Subcutaneous abdominal adipose tissue (tissue), 5 donors: Measurements from ENCODE around the gene ANO9.

ENCODE experiments used
- H3K27ac ChIP-seq: one replicate; pipeline ENCODE4 v1.7.0; 2013; ENCODE audit warnings: low read depth, mild to moderate bottlenecking, inconsistent platforms, low read length, moderate library complexity
- H3K27me3 ChIP-seq, 5 donors: one replicate each; pipeline ENCODE4 v1.7.0; 2013; ENCODE audit warnings: low read length in 5 of 5, inconsistent platforms in 1 of 5; ENCODE audit not compliant: control insufficient read depth in 5 of 5, insufficient read depth in 4 of 5
- H3K36me3 ChIP-seq, 5 donors: one replicate each; pipeline ENCODE4 v1.7.0; 2013; ENCODE audit warnings: low read length in 5 of 5; ENCODE audit not compliant: control insufficient read depth in 5 of 5, insufficient read depth in 5 of 5
- H3K4me1 ChIP-seq, 5 donors: one replicate each; pipeline ENCODE4 v1.7.0; 2013; ENCODE audit warnings: low read length in 5 of 5, mild to moderate bottlenecking in 3 of 5, moderate library complexity in 1 of 5; ENCODE audit not compliant: control insufficient read depth in 5 of 5, insufficient read depth in 5 of 5
- H3K4me3 ChIP-seq, 5 donors: one replicate each; pipeline ENCODE4 v1.7.0; 2013; ENCODE audit warnings: low read length in 5 of 5, low read depth in 1 of 5
- H3K9ac ChIP-seq, 5 donors: one replicate each; pipeline ENCODE4 v1.7.0; 2013; ENCODE audit warnings: low read length in 5 of 5, mild to moderate bottlenecking in 4 of 5, moderate library complexity in 3 of 5
- H3K9me3 ChIP-seq, 5 donors: one replicate each; pipeline ENCODE4 v1.7.0; 2013; ENCODE audit warnings: low read length in 5 of 5; ENCODE audit not compliant: control insufficient read depth in 5 of 5
- donor health status: healthy.
- donor health status: healthy.
- donor health status: healthy.
- donor health status: healthy.
- donor health status: healthy.

Gene ANO9

DNA sequence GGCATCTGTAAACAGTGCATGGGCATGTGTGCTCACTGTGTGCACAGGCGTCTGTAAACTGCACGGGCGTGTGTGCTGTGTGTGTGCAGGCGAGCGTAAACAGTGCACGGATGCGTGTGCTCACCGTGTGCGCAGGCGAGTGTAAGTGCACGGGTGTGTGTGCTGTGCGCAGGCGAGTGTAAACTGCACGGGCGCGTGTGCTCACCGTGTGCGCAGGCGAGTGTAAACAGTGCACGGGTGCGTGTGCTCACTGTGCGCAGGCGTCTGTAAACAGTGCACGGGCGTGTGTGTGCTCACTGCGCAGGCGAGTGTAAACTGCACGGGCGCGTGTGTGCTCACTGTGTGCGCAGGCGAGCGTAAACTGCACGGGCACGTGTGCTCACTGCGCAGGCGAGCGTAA is 42.8 kb upstream of the ANO9 start:
- Histone ChIP-seq H3K27ac (no peak overlapping the region), H3K9ac (no peak overlapping the region), H3K9me3 (no peaks in the 10 kb centered on the region), H3K4me3 (no peak overlapping the region), H3K27me3 (no peaks in the 10 kb centered on the region), H3K4me1 (no peaks in the 10 kb centered on the region), H3K36me3 (peaks cover 0 to 31% (median 8%) of the 10 kb centered on the region in 5 donors)

DNA sequence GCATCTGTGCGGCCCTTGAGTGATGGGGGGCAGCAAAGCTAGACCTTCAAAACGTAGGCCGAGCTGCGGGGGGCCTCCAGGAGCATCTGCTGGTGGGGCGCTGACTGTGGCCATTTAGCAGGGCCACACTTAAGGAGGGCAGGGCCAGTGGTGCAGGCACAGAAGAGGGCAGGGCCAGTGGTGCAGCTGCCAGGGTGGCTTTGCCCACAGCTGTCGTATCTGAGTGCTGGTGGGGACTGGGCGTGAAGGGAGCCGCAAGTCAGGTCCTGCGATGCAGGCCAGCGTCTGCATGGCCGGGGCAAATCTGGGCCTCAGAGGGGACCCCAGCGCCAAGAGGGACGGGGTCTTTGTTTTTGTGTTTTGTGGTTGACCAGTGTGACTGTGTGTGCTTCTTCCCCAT is 37.5 kb upstream of the ANO9 start:
- peaks cover 0 to 7% (median 0%) of the 10 kb centered on the region in 5 donors for H3K27me3 ChIP-seq
- H3K9me3 ChIP-seq = peaks cover 0 to 7% (median 0%) of the 10 kb centered on the region in 5 donors
- peaks cover 0 to 18% (median 4%) of the 10 kb centered on the region in 5 donors for H3K36me3 ChIP-seq
- no peak overlapping the region for H3K4me3 ChIP-seq
- peaks cover 0 to 9% (median 0%) of the 10 kb centered on the region in 5 donors for H3K4me1 ChIP-seq
- no peak overlapping the region for H3K27ac ChIP-seq
- H3K9ac ChIP-seq = no peak overlapping the region

DNA sequence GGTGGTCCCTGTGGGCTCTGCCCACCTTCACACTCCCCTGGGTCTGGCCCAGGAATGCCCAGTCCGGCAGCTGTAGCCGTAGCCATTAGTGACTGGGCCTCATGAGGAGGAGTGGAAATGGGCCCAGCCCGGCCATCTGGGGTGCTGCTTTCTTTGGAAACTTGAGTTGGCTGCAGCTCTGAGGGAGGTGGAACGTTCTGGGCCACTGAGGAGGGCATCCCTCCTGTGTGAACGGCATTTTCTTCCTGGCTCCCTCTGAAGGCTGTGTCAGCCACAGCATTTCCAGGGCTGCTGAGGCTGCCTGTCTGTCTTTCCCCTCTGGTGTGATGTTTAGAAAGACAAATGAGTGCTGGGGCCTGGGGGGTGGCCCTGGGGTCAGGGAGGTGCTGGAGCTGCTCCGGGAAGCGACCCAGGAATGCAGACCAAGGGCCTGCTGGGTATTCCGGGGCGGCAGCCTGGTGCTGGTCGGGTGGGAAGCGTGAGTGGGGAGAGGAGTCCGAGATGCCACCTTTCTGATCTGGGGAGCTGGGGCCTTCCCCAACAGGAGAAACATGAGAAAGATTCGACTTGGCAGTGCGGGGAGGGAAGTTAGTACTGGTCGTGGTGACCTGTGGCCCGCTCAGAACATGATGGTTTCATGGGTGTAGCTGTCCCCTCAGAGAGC is 35.4 kb upstream of the ANO9 start:
- Histone ChIP-seq H3K36me3 (peaks cover 0 to 18% (median 4%) of the 10 kb centered on the region in 5 donors), H3K27ac (no peak overlapping the region)

DNA sequence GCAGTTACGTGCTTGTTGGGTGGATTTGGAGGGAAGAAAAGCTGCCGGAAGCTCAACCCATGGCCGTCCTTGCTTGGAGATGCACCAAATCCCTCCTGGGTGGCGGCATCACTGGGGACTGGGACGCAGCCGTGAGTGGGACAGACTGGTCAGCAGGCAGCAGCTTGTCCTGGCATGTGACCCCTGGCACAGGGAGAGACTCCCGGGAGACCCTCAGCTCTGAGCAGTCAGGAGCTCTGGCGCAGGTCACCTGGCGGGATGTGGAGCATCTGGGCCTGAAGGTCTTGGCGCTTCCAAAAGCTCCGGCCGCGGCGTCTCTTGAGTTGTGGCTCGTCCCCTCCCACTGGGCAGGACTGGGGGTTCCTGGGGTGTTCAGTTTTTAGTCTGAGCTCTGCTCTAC is 34.6 kb upstream of the ANO9 start:
- Histone ChIP-seq H3K27me3 (peaks cover 0 to 7% (median 0%) of the 10 kb centered on the region in 5 donors), H3K36me3 (peaks cover 0 to 18% (median 4%) of the 10 kb centered on the region in 5 donors), H3K4me1 (peaks cover 0 to 9% (median 0%) of the 10 kb centered on the region in 5 donors), H3K4me3 (no peak overlapping the region), H3K9me3 (peaks cover 0 to 7% (median 0%) of the 10 kb centered on the region in 5 donors), H3K27ac (no peak overlapping the region), H3K9ac (no peak overlapping the region)

More for the DNA sequence above, 35.4 kb upstream of the ANO9 start:
- Histone ChIP-seq H3K9me3 (peaks cover 0 to 7% (median 0%) of the 10 kb centered on the region in 5 donors), H3K9ac (no peak overlapping the region), H3K27me3 (peaks cover 0 to 7% (median 0%) of the 10 kb centered on the region in 5 donors), H3K4me1 (peaks cover 0 to 9% (median 0%) of the 10 kb centered on the region in 5 donors), H3K4me3 (no peak overlapping the region)

DNA sequence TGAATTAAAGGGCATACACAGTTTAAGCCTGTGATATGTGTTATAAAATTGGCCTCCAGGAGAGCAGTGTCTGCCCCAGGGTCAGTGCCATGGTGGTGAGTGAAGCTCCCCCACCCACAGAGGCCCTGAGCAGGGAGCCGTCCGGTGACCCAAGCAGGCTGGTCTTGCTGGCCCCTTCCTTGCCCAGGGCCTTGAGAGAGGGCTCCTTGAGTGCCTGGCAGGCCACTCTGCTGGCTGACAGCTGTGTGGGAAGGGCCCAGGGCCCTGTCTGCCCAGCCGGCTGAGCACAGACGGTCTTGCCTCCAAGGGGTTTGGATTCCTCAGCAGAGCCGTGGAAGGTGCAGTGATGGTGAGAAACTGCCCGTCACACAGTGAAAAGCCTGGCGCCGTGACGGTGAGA is 34.1 kb upstream of the ANO9 start:
- Histone ChIP-seq H3K27ac (no peak overlapping the region), H3K4me1 (peaks cover 0 to 9% (median 0%) of the 10 kb centered on the region in 5 donors), H3K36me3 (peaks cover 0 to 18% (median 4%) of the 10 kb centered on the region in 5 donors), H3K9ac (peak overlapping the region in 1 of 5 donors; percentile 12), H3K9me3 (peaks cover 0 to 7% (median 0%) of the 10 kb centered on the region in 5 donors), H3K4me3 (no peak overlapping the region), H3K27me3 (peaks cover 0 to 7% (median 0%) of the 10 kb centered on the region in 5 donors)

DNA sequence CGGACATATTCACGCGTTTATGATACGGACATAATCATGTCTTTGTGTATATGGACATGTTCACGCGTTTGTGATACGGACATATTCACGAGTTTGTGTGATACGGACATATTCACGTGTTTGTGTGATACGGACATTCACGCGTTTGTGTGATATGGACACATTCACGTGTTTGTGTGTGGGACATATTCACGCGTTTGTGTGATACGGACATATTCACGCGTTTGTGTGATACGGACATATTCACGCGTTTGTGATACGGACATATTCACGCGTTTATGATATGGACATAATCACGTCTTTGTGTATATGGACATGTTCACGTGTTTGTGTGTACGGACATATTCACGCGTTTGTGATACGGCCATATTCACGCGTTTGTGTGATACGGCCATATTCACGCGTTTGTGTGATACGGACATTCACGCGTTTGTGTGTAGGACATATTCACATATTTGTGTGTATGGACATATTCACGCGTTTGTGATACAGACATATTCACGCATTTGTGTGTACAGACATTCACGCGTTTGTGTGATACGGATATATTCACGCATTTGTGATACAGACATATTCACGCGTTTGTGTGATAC is 33.2 kb upstream of the ANO9 start:
- H3K9me3 ChIP-seq = peaks cover 0 to 7% (median 0%) of the 10 kb centered on the region in 5 donors

DNA sequence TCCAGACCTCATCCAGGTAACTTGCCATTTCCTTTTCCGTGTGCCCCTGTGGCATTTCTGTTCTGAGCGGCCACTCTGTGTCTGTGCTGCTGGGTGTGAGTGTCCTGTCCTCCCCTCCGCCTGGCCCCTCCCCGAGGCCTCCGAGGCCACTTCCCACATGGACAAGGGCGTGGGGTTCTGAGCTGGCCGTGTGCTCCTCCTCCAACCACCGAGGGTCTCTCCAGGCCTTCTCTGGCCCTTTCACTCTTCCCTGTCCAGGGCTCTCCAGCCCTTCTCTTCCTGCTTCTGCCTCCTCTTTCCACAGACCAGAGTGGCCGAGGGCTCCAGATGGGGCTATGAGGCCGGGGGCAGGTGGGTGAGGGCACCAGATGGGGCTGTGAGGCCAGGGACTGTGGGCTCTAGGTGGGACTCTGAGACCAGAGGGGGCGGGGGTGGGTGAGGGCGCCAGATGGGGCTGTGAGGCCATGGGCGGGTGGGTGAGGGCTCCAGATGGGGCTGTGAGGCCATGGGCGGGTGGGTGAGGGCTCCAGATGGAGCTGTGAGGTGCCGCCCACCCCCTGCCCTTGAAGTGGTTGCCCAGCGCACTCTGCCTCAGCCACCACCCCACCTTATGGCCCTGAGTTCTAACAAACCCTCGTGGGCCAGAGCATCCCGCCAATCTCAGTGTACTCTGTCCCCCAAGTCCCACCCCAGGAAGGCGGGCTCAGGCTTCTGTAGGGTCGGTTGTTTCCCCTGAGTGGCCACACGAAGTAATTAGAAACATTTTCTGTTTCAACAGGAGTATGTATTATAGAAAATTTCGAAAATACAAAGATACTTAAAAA is 32.4 kb upstream of the ANO9 start:
- no peak overlapping the region for H3K9ac ChIP-seq
- no peak overlapping the region for H3K27ac ChIP-seq
- peaks cover 0 to 8% (median under 1%) of the 10 kb centered on the region in 5 donors for H3K36me3 ChIP-seq
- H3K27me3 ChIP-seq = peaks cover 0 to 7% (median 0%) of the 10 kb centered on the region in 5 donors
- H3K4me3 ChIP-seq = no peak overlapping the region
- peaks cover 0 to 7% (median 0%) of the 10 kb centered on the region in 5 donors for H3K9me3 ChIP-seq
- H3K4me1 ChIP-seq = peaks cover 11 to 16% (median 13%) of the 10 kb centered on the region in 5 donors

More for the DNA sequence above, 33.2 kb upstream of the ANO9 start:
- peak overlapping the region in 1 of 5 donors; percentile 76 for H3K9ac ChIP-seq
- H3K4me3 ChIP-seq = no peak overlapping the region
- no peak overlapping the region for H3K27ac ChIP-seq
- H3K27me3 ChIP-seq = peaks cover 0 to 7% (median 0%) of the 10 kb centered on the region in 5 donors
- H3K4me1 ChIP-seq = peaks cover 4 to 11% (median 7%) of the 10 kb centered on the region in 5 donors
- H3K36me3 ChIP-seq = peaks cover 0 to 13% (median 4%) of the 10 kb centered on the region in 5 donors

DNA sequence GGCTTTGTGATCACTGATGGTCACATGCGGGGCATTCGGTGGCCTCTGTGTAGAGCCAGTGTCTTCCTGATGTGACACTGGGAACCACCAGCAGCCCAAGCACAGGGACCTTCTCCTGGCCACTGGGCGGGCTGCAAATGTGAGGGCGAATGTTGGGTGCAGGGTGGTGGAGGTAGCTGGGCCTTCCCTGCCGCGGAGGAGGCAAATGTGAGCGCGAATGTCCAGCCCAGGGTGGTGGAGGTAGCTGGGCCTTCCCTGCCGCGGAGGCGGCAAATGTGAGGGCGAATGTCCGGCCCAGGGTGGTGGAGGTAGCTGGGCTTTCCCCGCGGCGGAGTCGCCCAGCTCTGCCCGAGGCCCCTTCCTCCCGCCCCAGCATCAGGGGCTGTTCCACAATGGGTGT is 31.6 kb upstream of the ANO9 start:
- Histone ChIP-seq H3K36me3 (peaks cover 0 to 8% (median 0%) of the 10 kb centered on the region in 5 donors), H3K4me3 (no peak overlapping the region), H3K27me3 (peaks cover 0 to 7% (median 0%) of the 10 kb centered on the region in 5 donors), H3K9me3 (peaks cover 0 to 7% (median 0%) of the 10 kb centered on the region in 5 donors), H3K27ac (no peak overlapping the region), H3K9ac (no peak overlapping the region), H3K4me1 (peaks cover 11 to 18% (median 14%) of the 10 kb centered on the region in 5 donors)

DNA sequence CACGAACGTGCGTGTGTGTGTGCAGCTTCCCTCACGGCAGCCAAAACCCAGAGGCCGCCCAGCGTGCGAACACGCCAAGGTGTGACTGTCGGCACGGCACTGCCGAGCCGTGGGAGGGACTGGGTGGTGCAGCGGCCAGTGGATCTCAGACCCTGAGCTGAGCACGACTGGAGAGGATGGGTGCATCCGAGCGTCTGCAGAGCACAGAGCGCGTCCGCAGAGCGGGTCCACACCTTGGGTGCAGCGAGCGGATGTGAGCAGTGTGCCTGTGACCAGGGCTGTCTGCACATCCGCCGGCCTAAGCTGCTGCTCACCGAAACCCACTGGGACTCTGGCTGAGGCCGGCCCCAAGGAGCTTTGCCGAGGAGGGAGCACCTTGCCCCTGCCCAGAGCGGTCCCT is 31.0 kb upstream of the ANO9 start:
- peaks cover 0 to 8% (median 0%) of the 10 kb centered on the region in 5 donors for H3K36me3 ChIP-seq
- peaks cover 11 to 18% (median 15%) of the 10 kb centered on the region in 5 donors for H3K4me1 ChIP-seq
- H3K9ac ChIP-seq = no peak overlapping the region
- peaks cover 0 to 7% (median 0%) of the 10 kb centered on the region in 5 donors for H3K9me3 ChIP-seq
- no peak overlapping the region for H3K4me3 ChIP-seq
- H3K27me3 ChIP-seq = peaks cover 0 to 7% (median 0%) of the 10 kb centered on the region in 5 donors
- H3K27ac ChIP-seq = no peak overlapping the region
